HG03060 (cell line): Measurements from ENCODE around the gene CACNB2.

Source experiments
- ATAC-seq: cut with Tn5 transposase; IDR thresholded peaks from one replicate; pipeline ENCODE4 v1.9.1; 2021; ENCODE audit warnings: low read depth, moderate number of reproducible peaks; ENCODE audit not compliant: unreplicated experiment

The CACNB2 gene

DNA sequence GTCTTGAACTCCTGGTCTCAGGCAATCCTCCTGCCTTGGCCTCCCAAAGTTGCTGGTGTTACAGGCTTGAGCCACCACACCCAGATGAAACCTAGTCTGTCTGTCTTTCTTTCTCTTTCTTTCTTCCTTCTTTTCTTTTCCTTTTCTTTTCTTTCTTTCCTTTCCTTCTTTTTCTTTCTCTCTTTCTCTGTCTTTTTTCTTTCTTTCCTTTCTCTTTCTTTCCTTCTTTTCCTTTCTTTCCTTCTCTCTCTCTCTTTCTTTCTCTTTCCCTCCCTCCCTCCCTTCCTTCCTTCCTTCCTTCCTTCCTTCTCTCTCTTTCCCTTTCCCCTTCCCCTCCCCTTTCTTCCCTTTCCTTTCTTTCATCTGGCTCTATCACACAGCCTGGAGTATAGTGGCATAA, 185.2 kb downstream of the CACNB2 start:
- ATAC-seq: no peak

DNA sequence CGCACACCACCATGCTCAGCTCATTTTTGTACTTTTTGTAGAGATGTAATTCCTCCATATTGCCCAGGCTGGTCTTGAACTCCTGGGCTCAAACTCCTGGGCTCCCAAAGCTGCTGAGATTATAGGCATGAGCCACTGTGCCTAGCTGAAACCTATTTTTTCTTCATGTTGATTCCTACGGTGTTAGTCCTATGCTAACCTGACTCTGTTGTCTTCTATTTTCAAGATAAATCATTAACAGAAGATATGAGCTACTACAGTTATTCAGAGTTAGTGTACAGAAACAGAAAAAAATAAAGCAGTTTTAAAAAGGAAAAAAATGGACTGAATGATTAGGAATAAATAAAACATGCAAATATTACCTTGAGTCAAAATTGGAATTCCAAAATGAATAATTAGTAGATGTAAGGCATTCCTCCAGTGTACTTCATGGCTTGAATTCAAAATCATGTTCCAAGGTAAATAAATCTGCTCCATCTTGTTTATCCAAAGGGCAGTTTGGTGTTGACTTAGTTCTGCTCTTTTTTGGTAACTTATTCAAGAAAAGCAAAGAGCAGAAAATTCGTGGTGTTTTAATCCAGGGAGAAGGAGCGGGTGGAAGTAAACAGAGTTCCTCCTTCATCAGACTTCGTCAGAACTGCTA, 185.8 kb downstream of the CACNB2 start:
- no peak for ATAC-seq

DNA sequence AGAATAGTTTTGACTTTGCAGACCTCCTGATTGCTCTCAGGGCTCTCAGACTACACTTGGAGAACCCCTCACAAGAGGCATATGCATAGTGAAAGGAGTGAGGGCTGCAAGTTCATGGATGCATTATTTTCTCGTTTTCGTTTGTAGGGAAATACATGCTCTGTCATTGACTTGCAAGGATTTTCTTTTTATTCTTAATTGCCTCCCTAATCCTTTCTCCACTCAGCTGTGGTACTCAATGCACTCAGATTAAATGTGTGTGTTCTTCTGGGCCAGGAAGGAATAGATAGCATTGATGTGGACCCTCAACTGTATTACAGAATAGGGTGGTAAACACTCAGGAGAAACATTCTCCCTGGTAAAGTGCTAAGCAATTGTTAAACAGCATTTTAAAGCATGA, 188.7 kb downstream of the CACNB2 start:
- ATAC-seq: no peak

GRCh38 chr10:18332048-18332447, 191.8 kb downstream of the CACNB2 start:
- ATAC-seq: no peak

DNA sequence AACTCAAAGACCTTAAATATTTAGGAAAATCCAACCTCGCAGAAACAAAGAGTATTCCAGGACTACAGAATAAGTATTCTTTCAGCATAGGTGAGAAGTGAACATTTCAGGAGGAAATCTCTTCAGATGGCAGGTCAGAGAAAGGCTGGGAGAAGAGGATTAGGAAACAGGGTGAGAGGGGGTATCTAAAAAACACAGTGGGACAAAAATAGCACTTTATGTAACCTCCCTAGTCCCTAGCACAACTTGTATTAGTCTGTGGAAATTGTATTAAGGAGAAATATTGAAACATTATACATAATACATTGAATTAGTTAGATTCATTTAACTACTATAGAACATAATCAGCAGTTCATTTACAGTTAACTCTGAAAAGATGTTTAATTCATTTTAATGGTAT, 192.3 kb downstream of the CACNB2 start:
- no peak for ATAC-seq

- no peak for ATAC-seq
Observed at GRCh38 chr10:18333621-18334020, 193.4 kb downstream of the CACNB2 start.

GRCh38 chr10:18334116-18334867, 194.1 kb downstream of the CACNB2 start:
- ATAC-seq: no peak

DNA sequence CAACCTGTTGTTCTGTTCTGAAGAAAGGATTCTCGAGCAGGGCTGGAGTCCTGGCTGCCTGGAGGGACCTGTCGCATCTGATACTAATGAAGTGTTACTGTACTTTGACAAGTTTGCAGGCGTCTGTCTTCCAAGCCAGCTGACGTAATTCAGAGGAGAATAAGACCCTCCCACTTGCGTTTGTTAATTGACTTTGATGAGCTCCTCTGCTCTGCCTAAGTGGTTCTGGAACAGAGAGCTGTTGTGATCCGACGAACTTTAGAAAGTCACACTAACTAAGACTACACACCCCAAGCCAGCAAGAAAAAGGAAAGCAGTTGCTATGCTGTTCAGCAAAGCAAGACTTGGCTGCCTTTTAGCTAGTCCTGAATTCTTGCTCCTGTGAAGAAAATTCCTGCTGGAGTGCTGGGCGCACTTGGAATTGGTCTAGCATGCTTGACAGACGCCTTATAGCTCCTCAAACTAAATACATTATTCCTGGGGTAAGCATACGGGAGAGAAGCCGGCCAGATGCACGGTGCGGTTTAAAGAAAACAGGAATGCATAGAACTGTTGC, 200.3 kb downstream of the CACNB2 start:
- ATAC-seq: no peak

- no peak for ATAC-seq
Observed at GRCh38 chr10:18341055-18341454, 200.8 kb downstream of the CACNB2 start.

- ATAC-seq: no peak
Observed at GRCh38 chr10:18343573-18343972, 203.3 kb downstream of the CACNB2 start.

- ATAC-seq: no peak
Observed at GRCh38 chr10:18345308-18345707, 205.1 kb downstream of the CACNB2 start.

- no peak for ATAC-seq
Observed at GRCh38 chr10:18350340-18350739, 210.1 kb downstream of the CACNB2 start.

- no peak for ATAC-seq
Observed at GRCh38 chr10:18351421-18351820, 211.2 kb downstream of the CACNB2 start.

DNA sequence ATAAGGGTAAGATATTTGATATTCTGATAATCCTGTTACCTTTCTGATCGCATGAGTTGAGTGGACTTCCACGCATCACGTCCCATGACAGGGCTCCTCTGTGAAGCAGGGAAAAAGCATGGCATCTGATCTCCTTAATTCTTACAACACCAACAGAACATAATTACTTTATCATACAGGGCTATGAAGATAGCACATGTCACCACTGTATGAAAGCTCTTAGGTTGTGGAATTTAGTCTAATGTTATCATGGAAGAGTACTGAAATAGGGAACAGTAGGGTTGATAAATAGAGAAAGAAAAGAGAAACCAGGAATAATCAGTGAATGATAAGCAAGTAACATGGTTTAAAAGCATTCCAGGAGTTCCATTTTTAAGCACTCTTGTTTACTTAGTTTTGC, 212.0 kb downstream of the CACNB2 start:
- ATAC-seq: no peak

GRCh38 chr10:18359812-18360211, 219.6 kb downstream of the CACNB2 start:
- no peak for ATAC-seq

GRCh38 chr10:18362892-18363291, 222.7 kb downstream of the CACNB2 start:
- no peak for ATAC-seq

DNA sequence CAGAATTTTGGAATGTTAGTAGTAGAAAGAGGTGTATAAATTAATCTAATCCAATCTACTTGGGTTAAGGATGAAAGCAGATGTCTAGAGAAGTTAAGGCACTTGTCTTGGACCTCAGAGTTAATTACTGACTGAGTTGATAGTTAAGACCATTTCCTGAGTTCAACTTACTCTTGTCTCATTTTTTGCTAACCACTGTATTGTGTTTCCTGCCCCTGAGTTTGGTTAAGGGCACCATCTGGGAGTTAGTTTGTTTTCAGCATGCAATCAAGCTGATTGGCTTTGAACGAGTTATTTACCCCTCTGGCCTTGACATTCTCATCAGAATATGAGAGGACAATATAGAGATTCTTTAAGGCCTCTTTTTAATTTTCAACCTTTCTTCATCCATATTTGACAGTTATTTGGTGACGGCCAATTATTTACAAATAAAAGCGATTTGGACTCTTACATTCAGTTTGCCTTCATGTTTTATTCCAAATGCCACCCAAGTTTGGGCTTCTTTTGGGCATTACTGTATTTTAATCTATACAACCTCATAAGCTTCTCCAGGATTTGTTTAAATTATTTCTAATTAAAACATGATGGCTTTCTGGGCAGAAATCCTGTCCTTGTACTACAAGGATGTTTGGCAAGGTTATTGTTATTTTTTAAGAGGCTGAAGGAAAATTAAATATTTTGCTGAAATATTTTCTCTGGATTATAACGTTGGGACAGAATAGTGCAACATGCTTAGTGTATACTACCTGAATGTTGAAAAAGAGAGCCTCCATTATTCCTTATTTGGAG, 225.0 kb downstream of the CACNB2 start:
- no peak for ATAC-seq

- ATAC-seq: no peak
Observed at GRCh38 chr10:18367840-18368239, 227.6 kb downstream of the CACNB2 start.

DNA sequence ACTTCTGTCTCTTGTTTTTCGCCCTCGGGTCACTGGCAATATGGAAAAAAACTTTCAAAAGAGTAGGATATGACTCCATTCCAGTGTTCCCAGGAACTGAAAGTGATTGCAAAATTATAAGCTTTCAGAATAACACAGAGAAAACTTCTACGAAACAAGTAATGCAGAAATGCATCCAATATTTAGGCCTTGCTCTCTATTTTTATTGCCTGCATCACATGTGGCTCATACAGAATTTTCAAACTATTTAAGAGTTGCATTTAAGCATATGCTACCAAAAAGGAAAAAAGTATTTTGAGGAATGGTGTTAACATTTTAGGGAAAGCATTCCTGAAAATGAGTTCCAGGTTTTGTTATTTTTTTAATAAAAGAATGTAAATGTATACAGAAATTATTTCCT, 228.0 kb downstream of the CACNB2 start:
- no peak for ATAC-seq

DNA sequence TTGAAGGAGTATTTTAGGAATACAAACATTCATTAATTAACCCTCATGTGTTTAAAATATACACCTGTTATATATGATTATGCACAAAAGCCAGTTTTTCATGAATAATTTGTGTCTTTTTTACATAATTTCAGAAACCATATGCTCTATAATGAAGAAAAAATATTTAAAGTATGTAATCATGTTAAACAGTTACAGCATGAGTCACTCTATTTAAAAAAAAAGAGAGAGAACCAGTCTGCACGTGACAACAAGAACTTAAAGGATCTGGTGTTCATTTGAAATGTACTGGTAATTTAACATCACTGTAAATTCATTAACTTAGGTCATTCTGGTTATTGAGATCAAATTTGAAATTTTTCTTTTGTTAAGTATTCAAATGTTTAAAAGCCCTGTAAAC, 228.5 kb downstream of the CACNB2 start:
- ATAC-seq: no peak

DNA sequence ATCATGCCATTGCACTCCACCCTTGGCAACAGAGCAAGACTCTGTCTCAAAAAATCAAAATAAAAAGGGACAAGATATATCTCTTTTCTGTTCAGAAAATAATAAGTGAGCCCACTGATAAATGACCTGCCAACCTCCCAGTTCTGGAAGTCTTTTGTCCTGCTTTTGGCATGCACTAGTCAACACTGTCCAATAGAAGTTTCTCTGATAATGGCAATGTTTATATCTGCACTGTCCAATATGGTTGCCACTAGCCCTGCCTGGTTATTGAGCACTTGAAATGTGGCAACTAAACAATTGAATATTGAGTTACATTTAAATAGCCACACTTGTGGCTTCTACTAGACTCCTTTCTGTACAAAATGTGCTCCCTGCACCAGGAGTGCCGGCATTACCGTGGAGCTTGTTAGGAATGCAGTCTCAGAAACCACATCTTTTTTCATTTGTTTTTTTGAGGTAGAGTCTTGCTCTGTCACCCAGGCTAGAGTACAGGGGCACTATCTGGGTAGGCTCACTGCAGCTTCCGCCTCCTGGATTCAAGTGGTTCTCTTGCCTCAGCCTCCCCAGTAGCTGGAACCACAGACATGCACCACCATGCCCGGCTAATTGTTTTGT, 229.7 kb downstream of the CACNB2 start:
- ATAC-seq: no peak
